Colon (tissue), 2 donors: Measurements from ENCODE around the gene ALOX5.

ENCODE experiments used
- FAIRE-seq: peaks from 2 replicates; lab custom pipeline; 2012; peaks lifted over from hg19 to GRCh38; lab: Jason Lieb, UNC
- donor health status: control.
- donor health status: control.

Gene ALOX5

DNA sequence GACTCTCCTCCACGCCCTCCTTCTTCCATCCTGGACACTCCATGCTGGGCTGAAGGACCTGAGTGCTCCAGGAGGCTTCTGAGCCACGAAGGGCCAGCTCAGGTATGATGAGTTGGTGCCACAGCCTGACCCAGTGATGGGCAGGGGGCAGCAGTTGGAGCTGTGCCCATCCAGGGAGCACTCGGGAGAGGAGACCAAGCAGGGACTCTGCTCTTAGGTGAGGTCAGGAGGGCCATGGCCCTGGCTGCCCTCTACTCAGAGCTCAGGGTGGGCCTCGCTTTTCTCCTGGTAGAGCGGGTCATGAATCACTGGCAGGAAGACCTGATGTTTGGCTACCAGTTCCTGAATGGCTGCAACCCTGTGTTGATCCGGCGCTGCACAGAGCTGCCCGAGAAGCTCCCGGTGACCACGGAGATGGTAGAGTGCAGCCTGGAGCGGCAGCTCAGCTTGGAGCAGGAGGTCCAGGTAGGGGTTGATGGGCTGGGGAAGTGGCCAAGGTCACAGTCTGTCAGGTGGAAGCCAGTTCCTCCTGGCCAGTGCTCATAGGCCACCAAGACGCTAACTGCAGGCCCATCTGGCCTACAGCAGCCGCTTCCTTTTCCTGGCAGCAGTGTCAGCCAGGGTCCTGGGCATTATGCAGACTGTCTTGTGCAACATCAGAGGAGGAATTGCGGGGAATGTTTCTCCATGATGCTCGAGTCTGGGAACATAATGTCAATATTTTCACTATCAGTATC, 50.8 kb downstream of the ALOX5 start:
- FAIRE-seq: no peak

DNA sequence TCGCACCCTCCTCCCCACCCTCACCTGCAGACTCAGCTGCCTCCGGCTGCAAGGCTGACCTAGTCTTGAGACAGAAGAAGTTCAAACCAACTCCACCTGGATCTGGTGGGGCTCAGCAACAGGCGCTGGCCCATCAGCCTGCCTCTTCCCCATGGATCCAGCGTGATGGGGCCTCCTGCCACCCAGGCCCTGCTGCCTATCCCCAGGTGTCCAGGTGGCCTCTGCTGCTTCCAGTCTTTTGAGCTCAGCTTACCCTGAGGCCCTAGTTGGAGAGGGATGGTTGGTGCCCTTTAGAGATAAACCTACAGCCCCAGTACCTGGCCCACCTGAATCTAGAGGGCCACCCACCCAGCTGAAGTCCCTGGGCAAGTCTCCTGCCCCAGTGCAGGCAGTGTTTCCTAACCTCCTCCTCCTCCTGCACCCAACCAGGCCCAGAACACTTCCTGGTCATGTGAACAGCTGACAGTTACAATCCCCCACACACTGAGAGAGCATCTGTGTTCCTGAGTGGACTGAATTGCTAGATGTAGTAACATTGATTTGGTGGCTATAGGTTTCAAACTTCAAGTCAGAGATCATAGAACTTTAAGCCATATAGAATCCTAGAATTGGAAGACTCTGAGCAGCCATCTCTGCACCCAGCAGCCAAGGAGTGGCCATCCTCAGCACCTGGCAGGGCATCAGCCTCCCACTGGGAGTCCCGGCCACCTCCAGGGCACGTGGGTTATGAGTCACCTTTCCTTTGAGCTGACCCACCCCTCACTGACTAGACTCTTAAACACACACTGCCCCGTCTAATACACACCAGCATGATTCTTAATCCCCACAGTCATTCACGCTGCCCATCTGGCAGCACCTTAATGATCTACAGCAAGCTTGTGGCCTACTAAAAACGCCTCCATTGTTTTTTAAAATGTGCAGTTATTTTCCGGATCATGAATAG, 51.9 kb downstream of the ALOX5 start:
- FAIRE-seq: no peak

DNA sequence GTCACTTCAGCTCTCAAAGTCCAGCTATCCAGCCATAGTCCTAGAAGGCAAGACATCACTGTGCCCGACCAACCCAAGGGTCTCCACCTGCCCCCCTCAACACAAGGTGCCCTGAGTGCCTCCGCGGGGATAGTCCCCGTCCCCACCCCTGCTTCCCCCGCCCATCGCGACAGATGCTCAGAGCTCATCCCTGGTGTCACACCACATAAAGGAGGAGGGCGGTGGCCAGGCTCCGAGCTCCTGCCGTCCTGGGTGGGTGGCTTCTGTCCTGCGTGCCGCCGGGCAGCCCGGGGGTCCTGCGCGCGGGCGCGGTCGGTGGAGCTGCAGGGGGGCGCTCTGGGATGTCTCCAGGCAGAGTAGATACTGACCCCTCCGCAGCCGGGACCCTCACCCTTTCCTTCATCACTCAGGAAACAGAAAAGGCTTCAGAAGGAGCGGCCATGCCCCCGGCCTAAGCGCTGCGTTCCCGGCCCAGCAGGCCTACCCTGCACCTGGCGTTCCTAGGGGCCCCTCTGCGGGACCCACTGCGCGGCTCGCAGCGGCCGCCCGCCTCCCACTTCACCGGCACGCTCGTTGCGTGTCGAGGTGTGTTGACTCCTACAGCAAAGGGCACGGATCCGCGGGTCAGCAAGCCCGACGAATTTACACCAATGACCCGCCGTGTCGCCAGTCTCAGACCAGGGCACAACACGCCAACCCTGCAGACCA, 53.4 kb downstream of the ALOX5 start:
- FAIRE-seq: no peak

DNA sequence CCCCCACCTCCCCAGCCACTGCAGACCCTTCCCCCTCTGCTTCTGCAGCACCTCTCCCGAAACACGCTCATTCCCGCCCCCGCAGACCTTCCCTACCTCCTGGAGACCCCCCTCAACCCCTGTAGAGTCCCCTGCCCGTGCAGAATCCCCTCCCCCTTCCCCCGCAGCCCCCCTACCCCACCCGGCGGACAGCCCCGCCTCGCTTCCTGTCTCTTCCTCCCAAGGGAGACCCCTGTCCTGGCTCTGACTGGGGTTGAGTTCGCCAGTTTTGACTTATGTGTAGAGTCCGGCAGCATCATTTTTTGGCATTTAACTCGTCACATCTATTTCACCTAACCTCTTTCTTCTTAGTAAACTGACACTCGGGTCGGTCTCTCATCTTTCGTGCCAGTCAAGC, 54.0 kb downstream of the ALOX5 start:
- FAIRE-seq: no peak

DNA sequence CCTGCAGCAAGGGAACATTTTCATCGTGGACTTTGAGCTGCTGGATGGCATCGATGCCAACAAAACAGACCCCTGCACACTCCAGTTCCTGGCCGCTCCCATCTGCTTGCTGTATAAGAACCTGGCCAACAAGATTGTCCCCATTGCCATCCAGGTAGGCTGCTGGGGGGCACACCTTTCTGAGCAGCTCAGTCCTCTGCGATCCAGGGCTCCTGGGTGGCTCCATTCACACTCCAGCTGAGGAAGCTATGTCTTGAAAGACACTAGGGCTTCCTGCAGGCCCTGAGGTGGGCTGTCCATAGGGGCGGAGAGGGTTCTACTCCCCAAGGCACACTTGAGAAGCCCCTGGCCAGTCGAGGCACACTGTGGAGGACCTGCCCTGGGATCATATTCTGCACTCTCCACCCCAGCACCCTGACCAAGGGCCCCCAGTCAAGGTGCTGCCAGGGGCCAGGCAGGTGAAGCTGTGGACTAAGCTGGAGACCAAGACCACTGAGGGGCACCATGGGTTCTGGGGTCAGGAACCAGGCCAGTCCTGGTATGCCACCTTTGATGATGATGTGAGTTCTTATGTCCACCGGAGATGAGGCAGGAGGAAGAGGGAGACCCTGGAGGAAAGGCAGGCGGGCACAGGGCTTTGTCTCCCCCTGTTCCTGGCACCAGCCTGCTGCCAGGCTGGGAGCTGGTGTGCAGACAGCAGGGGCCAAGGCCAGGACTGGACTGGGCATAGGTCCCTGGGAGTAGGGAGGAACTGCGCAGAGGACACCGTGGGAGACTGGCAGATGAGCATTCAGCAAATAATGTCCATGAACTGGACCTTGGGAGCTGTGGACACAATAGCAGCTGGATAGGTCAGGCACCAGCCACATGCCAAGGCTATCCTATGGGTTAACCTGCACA, 54.8 kb downstream of the ALOX5 start:
- FAIRE-seq: no peak

DNA sequence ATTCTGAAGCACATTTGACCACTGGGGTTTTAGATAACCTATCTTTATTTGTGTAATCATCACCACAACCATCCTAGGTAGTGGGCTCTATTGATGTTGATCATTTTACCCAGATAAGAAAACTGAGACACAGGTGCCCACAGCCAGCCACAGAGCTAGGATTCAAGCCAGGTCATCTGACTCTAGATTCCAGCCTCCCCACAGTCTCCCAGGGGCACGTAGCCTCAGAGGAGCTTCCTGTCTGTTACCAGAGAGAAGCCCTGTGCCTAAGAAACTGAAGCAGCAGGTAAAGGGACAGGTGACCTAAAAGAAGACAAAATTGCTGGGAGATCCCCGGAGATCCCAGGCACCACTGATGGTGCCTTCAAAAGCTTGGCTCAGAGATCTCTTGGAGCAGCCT, 55.8 kb downstream of the ALOX5 start:
- no peak for FAIRE-seq

DNA sequence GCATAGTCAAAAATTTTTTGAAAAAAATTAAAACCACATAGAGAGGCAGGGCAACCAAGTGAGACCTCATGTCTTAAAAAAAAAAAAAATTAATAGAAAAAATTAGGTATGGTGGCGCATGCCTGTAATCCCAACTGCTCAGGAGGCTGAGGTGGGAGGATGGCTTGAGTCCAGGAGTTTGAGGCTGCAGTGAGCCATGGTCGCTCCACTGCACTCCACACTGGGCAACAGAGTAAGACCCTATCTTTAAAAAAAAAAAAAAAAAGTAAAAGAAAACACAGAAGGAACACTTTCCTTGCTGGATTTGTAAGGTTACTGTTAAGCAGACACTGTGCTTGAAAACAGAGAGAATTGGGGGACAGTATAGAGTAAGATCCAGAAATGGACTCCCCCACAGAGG, 58.1 kb downstream of the ALOX5 start:
- no peak for FAIRE-seq

DNA sequence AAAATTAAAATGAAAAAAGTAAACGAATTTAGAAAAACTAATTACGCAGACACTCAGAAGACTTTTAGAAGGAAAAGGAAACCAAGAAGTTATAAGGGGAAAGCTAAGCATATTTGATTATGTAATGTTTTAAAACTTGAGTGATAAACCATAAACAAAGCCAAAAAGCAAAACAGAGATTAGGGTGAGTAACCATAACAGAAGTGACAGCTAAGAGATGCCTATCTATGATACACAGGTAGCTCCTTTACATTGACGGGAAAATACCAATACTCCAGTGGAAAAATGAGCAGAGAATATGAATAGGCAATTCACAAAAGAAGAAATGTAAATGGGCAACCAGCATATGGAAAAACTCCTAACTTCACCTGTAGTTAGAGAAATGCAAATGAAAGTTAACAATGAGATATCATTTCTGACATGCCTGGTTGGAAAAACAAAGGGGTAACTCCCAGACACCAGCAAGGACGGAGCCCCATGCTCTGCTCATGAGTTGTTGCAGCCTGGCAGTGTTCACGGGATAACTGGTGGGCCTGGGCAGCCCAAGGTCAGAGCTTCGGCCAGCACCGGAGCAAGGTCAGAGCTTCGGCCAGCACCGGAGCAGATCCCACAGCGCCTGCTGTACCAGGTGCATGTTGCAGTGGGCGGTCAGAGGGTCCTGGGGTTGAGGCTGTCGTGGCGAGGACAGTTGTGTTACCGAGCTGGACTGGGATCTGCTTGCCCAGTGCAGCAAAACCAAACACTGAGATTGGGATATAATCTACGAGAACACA, 58.9 kb downstream of the ALOX5 start:
- FAIRE-seq: no peak

DNA sequence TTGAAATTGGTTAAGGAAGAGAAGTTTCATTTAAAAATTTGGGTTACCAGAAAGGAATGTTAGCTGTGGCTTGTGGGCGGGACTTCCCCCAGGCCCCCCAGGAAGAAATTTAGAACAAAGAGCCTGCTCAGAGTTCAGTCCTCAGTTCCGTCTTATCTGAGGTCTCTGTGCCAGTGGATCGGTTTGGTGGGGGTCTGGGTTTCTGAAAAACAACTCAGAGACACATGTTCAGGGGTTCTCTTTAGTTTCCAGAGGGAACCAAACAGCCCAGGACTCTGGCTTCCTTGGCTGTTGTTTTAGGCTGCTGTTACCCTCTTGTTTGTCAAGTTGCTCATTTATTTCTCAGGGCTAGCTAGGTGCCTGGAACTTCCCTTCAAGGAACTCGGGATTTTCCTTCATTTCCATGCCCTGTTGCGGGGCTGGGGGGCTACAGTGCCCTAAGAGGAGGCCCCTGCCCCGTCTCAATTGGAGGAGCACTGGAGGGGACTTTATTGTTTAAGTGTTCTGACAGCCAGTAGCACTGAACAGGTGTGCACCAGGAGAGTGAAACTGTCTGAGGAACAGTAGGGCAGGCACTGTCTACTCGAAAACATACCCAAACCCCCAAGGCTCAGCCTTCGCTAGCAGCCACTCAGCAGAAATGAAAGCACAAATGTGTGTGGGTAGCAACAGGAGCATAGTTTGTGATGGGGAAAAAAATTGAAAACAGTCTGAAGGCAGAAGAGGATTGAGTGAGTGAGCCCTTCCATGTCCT, 59.9 kb downstream of the ALOX5 start:
- no peak for FAIRE-seq

DNA sequence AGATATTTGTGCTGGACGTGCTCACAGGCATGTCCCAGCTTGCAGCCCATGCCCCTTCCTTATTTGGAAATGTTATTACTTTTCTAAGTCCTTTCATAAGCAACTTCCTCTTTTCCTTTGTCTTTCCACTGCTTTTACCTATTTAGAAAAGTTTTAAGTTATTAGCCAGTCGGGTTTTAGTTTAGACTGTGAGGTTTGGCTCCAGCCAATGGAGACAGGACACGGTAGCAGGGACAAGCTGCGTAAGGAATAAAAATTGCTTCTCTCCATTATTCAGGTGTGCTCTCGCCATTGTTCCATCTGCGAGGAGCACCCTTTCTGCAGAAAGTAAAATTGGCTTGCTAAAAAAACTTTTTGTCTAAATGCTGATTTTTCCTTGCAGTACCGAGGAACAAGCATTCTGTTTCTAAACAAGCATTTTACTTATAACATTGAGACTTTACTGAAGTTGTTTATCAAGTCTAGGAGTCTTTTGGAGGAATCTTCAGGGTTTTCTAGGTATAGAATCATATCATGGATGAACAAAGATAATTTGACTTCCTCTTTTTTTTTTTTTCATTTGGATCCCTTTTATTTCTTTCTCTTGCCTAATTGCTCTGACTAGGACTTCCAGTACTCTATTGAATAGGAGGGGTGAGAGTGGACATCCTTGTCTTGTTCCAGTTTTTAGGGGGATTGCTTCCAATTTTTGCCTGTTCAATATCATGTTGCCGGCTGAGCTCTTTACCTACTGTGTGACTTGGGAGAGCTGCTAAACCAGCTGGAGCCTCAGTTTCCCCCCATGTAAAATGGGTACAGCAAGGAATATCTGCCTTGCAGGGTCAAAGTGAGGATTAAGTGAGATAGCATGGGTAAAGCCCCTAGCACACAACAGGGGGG, 63.8 kb downstream of the ALOX5 start:
- no peak for FAIRE-seq

DNA sequence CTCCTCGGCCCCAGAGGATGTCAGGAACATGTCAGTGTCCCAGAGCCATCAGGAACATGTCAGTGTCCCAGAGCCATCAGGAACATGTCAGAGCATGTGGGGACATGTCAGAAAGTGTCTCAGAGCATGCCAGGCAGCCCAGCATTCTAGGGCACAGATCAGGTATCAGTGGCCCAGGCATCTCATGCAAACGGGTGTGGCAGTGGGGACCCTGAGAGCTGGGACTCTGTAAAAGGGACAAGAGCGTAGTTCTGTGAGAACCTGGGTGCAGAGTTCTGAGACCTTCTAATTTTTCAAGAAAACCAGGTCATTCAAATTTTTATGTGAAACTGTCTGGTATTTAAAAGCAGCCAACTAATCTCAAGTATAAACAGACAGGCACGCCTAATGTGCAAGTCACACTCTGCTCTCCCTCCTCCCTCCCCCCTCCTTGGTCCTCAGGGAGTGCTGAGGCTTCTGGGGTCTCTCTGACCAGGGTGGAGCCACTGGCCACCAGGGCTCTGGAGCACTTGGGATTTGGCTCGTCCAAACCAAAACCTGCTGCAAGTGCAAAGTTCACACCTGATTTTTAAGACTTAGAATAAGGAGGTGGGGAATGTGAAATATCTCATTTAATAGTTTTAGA, 64.6 kb downstream of the ALOX5 start:
- FAIRE-seq: no peak

DNA sequence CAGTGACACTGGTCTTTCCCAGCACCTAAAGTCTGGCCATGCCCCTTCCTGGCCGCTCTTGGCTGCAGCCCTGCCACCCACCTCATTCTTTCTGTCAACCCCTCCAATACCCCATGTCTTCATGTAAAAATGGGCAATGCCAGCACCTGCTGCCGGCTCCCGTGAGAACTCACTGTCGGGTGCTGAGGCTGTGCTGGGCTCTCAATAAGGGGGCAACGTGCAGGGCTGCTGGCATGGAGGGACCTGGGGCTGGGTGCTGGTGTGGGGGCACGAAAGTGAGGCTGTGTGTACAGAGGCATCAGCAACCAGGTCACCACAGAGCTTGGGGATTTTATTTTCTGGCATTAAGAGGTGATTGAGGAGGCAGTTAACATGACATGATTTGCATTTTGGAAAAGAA, 65.3 kb downstream of the ALOX5 start:
- no peak for FAIRE-seq

DNA sequence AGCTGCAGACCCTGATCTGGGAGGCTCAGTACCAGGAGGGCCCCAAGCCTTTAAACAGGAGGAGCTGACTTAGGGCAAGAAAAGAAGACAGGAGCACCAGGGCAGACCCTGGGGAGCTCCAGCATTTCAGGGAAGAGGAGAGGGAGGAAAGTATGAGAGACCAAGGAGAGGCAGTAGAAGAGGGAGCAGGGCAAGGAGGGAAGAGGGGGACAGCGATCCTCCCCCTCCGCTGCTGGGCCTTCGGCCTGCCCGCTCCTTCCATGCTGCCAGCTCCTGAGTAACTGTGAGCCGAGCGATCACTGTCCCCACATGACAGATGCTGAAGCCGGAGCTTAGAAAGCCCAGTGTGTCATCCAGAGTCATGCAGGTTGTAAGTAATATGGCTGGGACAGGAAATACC, 65.9 kb downstream of the ALOX5 start:
- FAIRE-seq: no peak

DNA sequence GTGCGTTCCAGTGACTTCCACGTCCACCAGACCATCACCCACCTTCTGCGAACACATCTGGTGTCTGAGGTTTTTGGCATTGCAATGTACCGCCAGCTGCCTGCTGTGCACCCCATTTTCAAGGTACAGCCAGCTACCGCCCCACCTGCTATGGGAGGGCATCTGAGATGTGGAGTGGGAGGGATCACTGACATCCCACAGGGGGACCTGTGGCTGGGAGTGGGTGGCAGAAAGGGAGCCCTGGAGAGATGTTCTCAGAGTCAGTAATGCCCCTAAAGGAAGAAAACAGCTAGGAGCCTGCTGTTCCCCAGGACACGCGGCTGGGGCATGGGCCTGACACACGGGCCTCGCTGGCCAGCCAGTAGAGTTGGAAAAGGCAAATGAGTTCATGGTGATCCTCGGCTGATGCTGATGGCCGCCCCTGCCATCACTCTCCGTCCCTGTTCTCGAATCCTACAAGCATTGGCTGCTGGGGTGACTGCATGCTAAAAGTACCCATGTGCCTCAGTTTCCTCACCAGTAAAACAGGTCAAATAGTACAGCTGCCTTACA, 66.6 kb downstream of the ALOX5 start:
- FAIRE-seq: no peak

DNA sequence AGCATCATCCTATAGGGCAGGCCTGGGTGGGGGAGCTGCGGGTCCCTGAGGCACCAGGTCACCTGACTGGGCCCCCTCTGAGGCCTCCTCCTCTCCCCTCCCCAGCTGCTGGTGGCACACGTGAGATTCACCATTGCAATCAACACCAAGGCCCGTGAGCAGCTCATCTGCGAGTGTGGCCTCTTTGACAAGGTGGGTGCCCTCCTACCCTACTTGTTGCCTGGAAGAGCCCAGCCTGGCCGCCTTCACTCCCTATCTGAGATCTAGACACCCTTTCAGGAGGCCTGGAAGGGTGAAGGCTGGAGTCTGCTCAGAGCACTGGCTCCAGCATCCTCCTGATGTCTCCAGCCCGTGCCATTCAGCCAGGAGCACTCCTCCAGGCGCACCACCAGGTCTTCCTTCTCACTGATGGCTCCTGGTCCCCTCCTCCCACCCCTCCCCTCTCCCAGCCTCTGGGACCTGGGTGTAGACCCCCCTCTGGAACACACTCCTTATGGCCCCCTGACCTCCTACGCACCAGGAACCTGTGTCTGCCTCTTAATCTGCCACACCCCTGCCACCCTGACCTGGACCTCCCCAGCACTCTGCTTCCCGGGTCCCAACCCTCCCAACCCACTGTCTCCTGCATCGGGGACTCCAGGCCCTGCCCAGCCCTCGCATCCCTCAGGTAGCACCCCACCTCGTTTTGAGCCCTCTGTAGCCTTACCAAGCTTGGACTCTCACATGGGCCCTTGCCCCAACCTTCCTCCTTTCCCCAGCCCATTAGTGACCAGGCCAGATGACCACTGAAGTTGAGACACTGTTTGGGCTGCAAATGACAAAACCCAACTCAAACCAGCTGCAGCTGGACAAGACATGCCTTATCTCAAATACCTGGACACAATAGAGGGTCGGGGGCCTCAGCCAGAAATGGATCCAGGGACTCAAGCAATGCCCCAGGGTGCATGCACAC, 67.5 kb downstream of the ALOX5 start:
- FAIRE-seq: no peak

DNA sequence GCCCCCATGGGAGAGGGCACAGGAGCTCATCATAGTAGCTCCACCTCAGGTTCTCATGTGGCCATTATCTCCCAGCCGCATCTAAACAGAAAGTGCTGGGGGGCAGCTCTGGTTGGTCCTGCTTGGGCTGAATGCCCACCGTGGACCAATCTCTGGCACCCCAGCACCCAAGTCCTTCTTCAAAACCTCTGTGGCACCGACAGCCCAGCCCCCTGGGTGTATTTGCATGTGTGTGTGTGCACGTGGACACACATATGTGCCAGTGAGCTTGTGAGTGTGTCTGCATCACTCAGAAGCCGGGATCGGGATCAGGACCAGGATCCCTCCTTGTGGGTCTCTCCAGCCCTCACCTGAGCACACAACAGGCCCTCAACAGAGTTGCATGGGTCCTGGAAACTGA, 68.2 kb downstream of the ALOX5 start:
- no peak for FAIRE-seq

DNA sequence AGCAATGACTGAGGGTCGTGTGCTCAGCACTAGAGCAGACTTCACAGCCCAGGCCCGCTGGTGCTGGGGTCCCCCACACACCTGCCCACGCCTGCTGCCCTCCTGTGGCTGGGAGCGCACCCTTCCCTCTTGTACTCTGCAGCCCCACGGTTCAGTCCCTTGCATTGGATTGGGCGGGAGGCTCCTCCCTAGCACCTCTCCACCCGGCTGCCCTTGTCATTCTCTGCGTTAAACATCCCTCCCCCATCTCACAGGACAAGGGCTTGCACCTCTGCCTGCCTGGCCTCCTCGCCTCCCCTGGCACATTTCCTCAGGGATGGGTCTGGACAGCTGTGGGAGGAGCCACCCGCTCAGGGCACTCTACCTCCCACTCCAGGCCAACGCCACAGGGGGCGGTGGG, 68.6 kb downstream of the ALOX5 start:
- FAIRE-seq: no peak
